ENCODE data around the gene ACP2. TPM values are rescaled to one million over a fixed set of nuclear protein-coding genes. Genes with fewer than 3 reads are reported as not detected.

Gene ACP2
- total RNA-seq, 2 experiments from 2014 or later = 19.3 to 21.5 TPM

Other genes with a start within 250 kb of the ACP2 start
- gene ARFGAP2, start 71.9 kb downstream of the ACP2 start, total RNA-seq = 10 to 100 TPM; 88.7 to 93.5 TPM
- gene PACSIN3, start 62.4 kb downstream of the ACP2 start, total RNA-seq = 1 to 10 TPM; 7.9 to 9.9 TPM
- 100 to 1,000 TPM; 138 to 144 TPM for gene DDB2, start 33.8 kb downstream of the ACP2 start, total RNA-seq
- 10 to 100 TPM; 10.1 to 11.2 TPM for gene NR1H3, start 9.2 kb upstream of the ACP2 start, total RNA-seq
- gene MADD, start 21.3 kb upstream of the ACP2 start, total RNA-seq = 10 to 100 TPM; 56.1 to 58.1 TPM
- not detected for gene MYBPC3, start 103.9 kb upstream of the ACP2 start, total RNA-seq
- gene SPI1, start 129.7 kb upstream of the ACP2 start, total RNA-seq = not detected
- 10 to 100 TPM; 17.3 to 19.2 TPM for gene SLC39A13, start 159.8 kb upstream of the ACP2 start, total RNA-seq
- 100 to 1,000 TPM; 188 to 202 TPM for gene PSMC3, start 177.6 kb upstream of the ACP2 start, total RNA-seq
- gene RAPSN, start 200.3 kb upstream of the ACP2 start, total RNA-seq = under 1 TPM in 1 of 2 experiments, not detected in 1; 0.27 TPM